Mammary epithelial cell (primary cell): ENCODE measurements around the gene HOXB1.

Source experiments
- CTCF ChIP-seq, 2 donors: IDR thresholded peaks in 1 of 2; conservative IDR thresholded peaks in 1 of 2; 2 replicates each; pipeline ENCODE4 v1.5.1; 2011 to 2012; ENCODE audit warnings: inconsistent platforms in 2 of 2, low read length in 2 of 2, mild to moderate bottlenecking in 2 of 2, control low read depth in 1 of 2, low read depth in 1 of 2; ENCODE audit not compliant: insufficient read depth in 1 of 2; ENCODE audit errors: extremely low read depth in 1 of 2
- EZH2 ChIP-seq: IDR thresholded peaks from 2 replicates; pipeline ENCODE4 v1.6.1; 2012; ENCODE audit warnings: low read length, inconsistent platforms, borderline replicate concordance

GRCh38 chr17:48563867-48564187, 33.0 kb upstream of the HOXB1 start:
- TF ChIP-seq CTCF (conservative IDR thresholded peaks at IDR 0.05 in 1 of 2, IDR thresholded peaks at IDR 0.05 in 1 of 2; ENCODE audit: extremely low read depth in 1 of 2, insufficient read depth in 1 of 2, low read depth in 1 of 2, low read length in 2 of 2) (no peak), EZH2 (no peak)
